PC-9 (cell line): ENCODE results near the gene DR1.

Experiments used
- EZH2 ChIP-seq: fragments of 200-600 bp; sonication (generic); IDR thresholded peaks from 2 replicates; pipeline ENCODE4 v1.8.0; 2017; ENCODE audit warnings: antibody characterized with exemption, low read depth
- TF ChIP-seq, protein P1 (sequence below): fragments of 200-600 bp; sonication (generic); conservative IDR thresholded peaks from 2 replicates; pipeline ENCODE4 v1.6.1; 2017; ENCODE audit warnings: mixed run types, antibody characterized with exemption, mild to moderate bottlenecking, moderate library complexity

DNA sequence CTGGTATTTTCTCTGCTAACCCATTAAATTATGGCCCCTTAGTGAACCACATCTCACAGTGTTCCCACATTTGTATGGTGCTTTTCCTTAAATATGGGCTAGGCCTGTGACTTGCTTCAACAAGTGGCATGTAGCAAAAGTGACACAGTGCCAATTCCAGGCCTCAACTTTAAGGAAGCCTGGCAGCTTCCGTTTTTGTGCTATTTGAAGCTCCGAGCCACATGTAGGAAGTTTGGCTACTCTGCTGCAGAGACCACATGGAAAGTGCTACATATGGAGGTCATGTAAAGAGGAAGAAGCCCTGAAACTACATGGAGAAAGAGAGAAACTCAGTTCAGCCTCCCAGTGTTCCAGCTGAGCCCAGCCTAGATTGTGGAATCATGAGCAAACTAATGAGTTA, 28.5 kb upstream of the DR1 start:
- TF ChIP-seq, protein P1, sequence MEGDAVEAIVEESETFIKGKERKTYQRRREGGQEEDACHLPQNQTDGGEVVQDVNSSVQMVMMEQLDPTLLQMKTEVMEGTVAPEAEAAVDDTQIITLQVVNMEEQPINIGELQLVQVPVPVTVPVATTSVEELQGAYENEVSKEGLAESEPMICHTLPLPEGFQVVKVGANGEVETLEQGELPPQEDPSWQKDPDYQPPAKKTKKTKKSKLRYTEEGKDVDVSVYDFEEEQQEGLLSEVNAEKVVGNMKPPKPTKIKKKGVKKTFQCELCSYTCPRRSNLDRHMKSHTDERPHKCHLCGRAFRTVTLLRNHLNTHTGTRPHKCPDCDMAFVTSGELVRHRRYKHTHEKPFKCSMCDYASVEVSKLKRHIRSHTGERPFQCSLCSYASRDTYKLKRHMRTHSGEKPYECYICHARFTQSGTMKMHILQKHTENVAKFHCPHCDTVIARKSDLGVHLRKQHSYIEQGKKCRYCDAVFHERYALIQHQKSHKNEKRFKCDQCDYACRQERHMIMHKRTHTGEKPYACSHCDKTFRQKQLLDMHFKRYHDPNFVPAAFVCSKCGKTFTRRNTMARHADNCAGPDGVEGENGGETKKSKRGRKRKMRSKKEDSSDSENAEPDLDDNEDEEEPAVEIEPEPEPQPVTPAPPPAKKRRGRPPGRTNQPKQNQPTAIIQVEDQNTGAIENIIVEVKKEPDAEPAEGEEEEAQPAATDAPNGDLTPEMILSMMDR = no peak
- no peak for TF ChIP-seq EZH2
